8988T (cell line): ENCODE results near the gene UBE2G1.
"Not testable (repeated sequence)": the region's sequence is repeated elsewhere in the genome, so short reads cannot be mapped to it uniquely, and the experiment has no call there.

Experiments used
- DNase-seq: peaks from one replicate; pipeline ENCODE4 v3.0.0; 2011

UBE2G1 gene

GRCh38 chr17:4295686-4296085, 70.8 kb downstream of the UBE2G1 start:
- no peak for DNase-seq

GRCh38 chr17:4293572-4293971, 72.9 kb downstream of the UBE2G1 start:
- DNase-seq, result no peak

- no peak for DNase-seq
These were observed 78.8 kb downstream of the UBE2G1 start for GRCh38 chr17:4287710-4288109.

- DNase-seq, result no peak
These were observed 90.0 kb downstream of the UBE2G1 start for GRCh38 chr17:4276514-4276913.

- DNase-seq, result no peak
These were observed 93.5 kb downstream of the UBE2G1 start for GRCh38 chr17:4272972-4273368.

- DNase-seq, result no peak
These were observed 94.1 kb downstream of the UBE2G1 start for GRCh38 chr17:4272213-4272971.

GRCh38 chr17:4270736-4271135, 95.7 kb downstream of the UBE2G1 start:
- no peak for DNase-seq

- DNase-seq, result no peak
These were observed 96.6 kb downstream of the UBE2G1 start for GRCh38 chr17:4269915-4270314.

- DNase-seq, result no peak
These were observed 99.1 kb downstream of the UBE2G1 start for GRCh38 chr17:4267402-4267801.

GRCh38 chr17:4266550-4266949, 99.9 kb downstream of the UBE2G1 start:
- no peak for DNase-seq

GRCh38 chr17:4263282-4264215, 102.9 kb downstream of the UBE2G1 start, which contains the start of gene ANKFY1:
ANKFY1 (minus strand) TSS chr17:4263979; CDS start chr17:4263941, 38 bp downstream.
- peak; percentile 82 for DNase-seq

- no peak for DNase-seq
These were observed 103.8 kb downstream of the UBE2G1 start for GRCh38 chr17:4262703-4263102.

GRCh38 chr17:4261452-4261851, 105.0 kb downstream of the UBE2G1 start:
- DNase-seq, result no peak

GRCh38 chr17:4258867-4259266, 107.6 kb downstream of the UBE2G1 start:
- no peak for DNase-seq

GRCh38 chr17:4256952-4257351, 109.5 kb downstream of the UBE2G1 start:
- no peak for DNase-seq

- not testable (repeated sequence) for DNase-seq
These were observed 111.2 kb downstream of the UBE2G1 start for GRCh38 chr17:4255271-4255670.

- DNase-seq, result no peak
These were observed 115.6 kb downstream of the UBE2G1 start for GRCh38 chr17:4250887-4251286.

GRCh38 chr17:4249452-4250029, 116.9 kb downstream of the UBE2G1 start:
- DNase-seq, result no peak

- no peak for DNase-seq
These were observed 117.8 kb downstream of the UBE2G1 start for GRCh38 chr17:4248504-4249277.

- DNase-seq, result no peak
These were observed 118.5 kb downstream of the UBE2G1 start for GRCh38 chr17:4247971-4248388.

- DNase-seq, result no peak
These were observed 119.0 kb downstream of the UBE2G1 start for GRCh38 chr17:4247361-4247970.

GRCh38 chr17:4246674-4247073, 119.8 kb downstream of the UBE2G1 start:
- DNase-seq, result no peak
